CD4-positive, alpha-beta memory T cell (primary cell): ENCODE results near the gene TWNK. TPM values are rescaled to one million over a fixed set of nuclear protein-coding genes. Genes with fewer than 3 reads are reported as not detected.
A peak's percentile ranks its signal among the peaks of the same experiment; 100 is the strongest.

Experiments used
- CTCF ChIA-PET: fragments of 350-600 bp; sonication (Branson Sonifier 250); formaldehyde crosslinking; loops from one replicate; lab custom pipeline; 2021; ENCODE audit warnings: inconsistent platforms; ENCODE audit not compliant: partially characterized antibody; lab: Charles Lee
- POLR2A ChIA-PET: fragments of 350-600 bp; sonication (Branson Sonifier 250); formaldehyde crosslinking; loops from one replicate; lab custom pipeline; 2021; ENCODE audit not compliant: partially characterized antibody; lab: Charles Lee
- DNase-seq, 5 donors: peaks; one replicate each; pipeline versions ENCODE4 v3.0.0 to v3.0.0-alpha.2; 2020 to 2022; ENCODE audit warnings: mixed read lengths in 1 of 5
- H3K27ac ChIP-seq: one replicate; pipeline ENCODE4 v1.7.0; 2013; ENCODE audit warnings: low read depth, low read length
- H3K27me3 ChIP-seq: 2 replicates; pipeline ENCODE4 v1.7.0; 2013; ENCODE audit warnings: mild to moderate bottlenecking, low read length, moderate library complexity; ENCODE audit not compliant: insufficient read depth
- H3K36me3 ChIP-seq: 2 replicates; pipeline ENCODE4 v1.7.0; 2013; ENCODE audit warnings: mild to moderate bottlenecking, low read length, moderate library complexity; ENCODE audit not compliant: insufficient read depth
- H3K4me1 ChIP-seq: 2 replicates; pipeline ENCODE4 v1.7.0; 2013; ENCODE audit warnings: mild to moderate bottlenecking, low read length, moderate library complexity; ENCODE audit not compliant: insufficient read depth
- H3K4me3 ChIP-seq, 2 donors: one replicate each; pipeline ENCODE4 v1.7.0; 2013; ENCODE audit warnings: low read length in 2 of 2, mild to moderate bottlenecking in 1 of 2
- H3K9me3 ChIP-seq, 2 donors: one replicate each; pipeline ENCODE4 v1.7.0; 2013; ENCODE audit warnings: low read length in 2 of 2, control low read depth in 1 of 2; ENCODE audit not compliant: control insufficient read depth in 1 of 2
- H3K27ac Mint-ChIP-seq, 7 donors: one replicate each; pipeline ENCODE4 v1.8.0; 2020 to 2021; ENCODE audit warnings: mixed read lengths in 7 of 7, mild to moderate bottlenecking in 6 of 7, inconsistent platforms in 3 of 7, moderate library complexity in 3 of 7
- H3K27me3 Mint-ChIP-seq, 2 donors: one replicate each; pipeline ENCODE4 v1.8.0; 2020 to 2021; ENCODE audit warnings: mixed read lengths in 2 of 2
- H3K36me3 Mint-ChIP-seq, 2 donors: one replicate each; pipeline ENCODE4 v1.8.0; 2020 to 2021; ENCODE audit warnings: mixed read lengths in 2 of 2, inconsistent platforms in 1 of 2, mild to moderate bottlenecking in 1 of 2
- H3K4me1 Mint-ChIP-seq, 4 donors: one replicate each; pipeline ENCODE4 v1.8.0; 2020 to 2021; ENCODE audit warnings: mixed read lengths in 4 of 4, mild to moderate bottlenecking in 1 of 4
- H3K4me3 Mint-ChIP-seq, 8 donors: one replicate each; pipeline ENCODE4 v1.8.0; 2020 to 2021; ENCODE audit warnings: mixed read lengths in 8 of 8, mild to moderate bottlenecking in 7 of 8, moderate library complexity in 6 of 8, inconsistent platforms in 3 of 8
- H3K9me3 Mint-ChIP-seq, 8 donors: one replicate each; pipeline ENCODE4 v1.8.0; 2020 to 2021; ENCODE audit warnings: mixed read lengths in 8 of 8, mild to moderate bottlenecking in 5 of 8, inconsistent platforms in 3 of 8, moderate library complexity in 1 of 8
- intact Hi-C: fragments of 100-400 bp; cut with micrococcal nuclease; formaldehyde crosslinking; loops from one replicate; pipeline ENCODE4 v1.15.1; 2023
- polyA plus RNA-seq, 2 donors: library from polyadenylated mRNA; unstranded; fragments of 300-500 nt; fragmentation: Illumina TruSeq; gene quantifications; one replicate each; pipeline ENCODE4 v1.2.3, GENCODE V29; 2021
- total RNA-seq, 2 experiments: library from RNA; stranded (reverse); gene quantifications; one replicate each; pipeline ENCODE4 v1.2.3, GENCODE V29; 2021

TWNK gene
- total and polyA plus RNA-seq, 4 experiments from 2014 or later = 5.0 to 14.3 (median 10.9) TPM

DNA sequence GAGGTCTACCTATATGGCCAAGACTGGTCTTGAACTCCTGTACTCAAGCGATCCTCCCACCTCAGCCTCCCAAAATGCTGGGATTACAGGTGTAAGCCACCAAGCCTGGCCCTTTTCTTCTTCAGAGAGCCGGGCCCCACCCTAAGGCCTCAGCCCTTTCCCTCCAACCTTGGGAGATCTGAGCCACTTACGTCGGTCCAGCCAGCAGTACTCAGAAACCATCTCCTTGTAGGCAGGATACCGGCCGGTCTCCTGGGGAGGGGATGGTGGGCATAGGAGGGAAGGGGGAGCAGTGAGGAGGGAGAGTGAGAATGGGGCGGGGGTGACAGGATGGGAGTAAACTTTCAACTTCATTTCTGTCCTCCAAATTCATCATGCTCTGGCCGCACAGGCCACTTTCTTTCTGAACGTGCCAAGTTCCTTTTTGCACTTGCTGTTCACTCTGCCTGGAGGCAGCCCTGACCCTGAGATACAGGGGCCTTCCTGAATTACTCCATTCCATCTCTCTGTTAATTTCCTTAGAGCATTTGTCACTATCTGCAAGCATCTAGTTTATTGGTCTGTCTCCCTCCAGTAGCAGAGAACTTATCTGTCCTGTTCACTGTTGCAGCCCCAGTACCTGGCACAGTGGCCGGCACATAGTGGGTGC is 33.2 kb downstream of the TWNK start:
- POLR2A ChIA-PET = no interaction called here
- Histone ChIP-seq H3K27ac (no peak overlapping the region), H3K4me1 (no peaks in the 10 kb centered on the region), H3K27me3 (peaks cover 11% of the 10 kb centered on the region), H3K4me3 (no peak overlapping the region), H3K36me3 (no peaks in the 10 kb centered on the region), H3K9me3 (no peaks in the 10 kb centered on the region)
- Mint-ChIP-seq H3K36me3 (no peaks in the 10 kb centered on the region), H3K9me3 (no peaks in the 10 kb centered on the region), H3K27me3 (peaks cover 23 to 27% of the 10 kb centered on the region in 2 donors), H3K4me1 (peaks cover 0 to 4% (median 2%) of the 10 kb centered on the region in 4 donors), H3K4me3 (no peak overlapping the region), H3K27ac (no peak overlapping the region)
- intact Hi-C loops = no loop called here
- DNase-seq = no peak
- CTCF ChIA-PET = interaction anchor here (1.1 to 7.2 kb wide), 5 partner anchors 7 to 31 kb away, joined by 3 to 171 read pairs (median 31); partner anchors contain the start of gene LZTS2

DNA sequence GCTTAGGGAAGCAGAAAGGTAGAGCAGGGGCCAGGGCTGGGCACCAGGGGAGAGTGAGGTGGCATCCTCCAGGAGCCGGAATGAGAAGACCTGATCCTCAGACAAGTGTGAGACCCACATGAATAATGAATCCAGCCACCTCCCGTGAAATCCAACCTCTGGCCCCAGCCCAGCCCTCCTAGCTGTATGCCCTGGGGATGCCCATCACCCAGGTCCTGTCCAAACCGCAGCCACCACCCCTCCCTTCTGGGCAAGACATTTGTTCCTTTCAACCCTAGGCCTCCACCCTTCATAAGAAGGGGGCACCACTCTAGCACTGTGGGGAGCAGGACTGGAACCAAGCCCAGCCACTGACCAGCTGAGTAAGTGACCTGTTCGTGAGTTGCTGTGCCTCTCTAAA is 33.9 kb downstream of the TWNK start:
- Mint-ChIP-seq H3K36me3 (no peaks in the 10 kb centered on the region), H3K27ac (no peak overlapping the region), H3K9me3 (no peaks in the 10 kb centered on the region), H3K4me3 (no peak overlapping the region), H3K4me1 (peaks cover 0 to 4% (median 2%) of the 10 kb centered on the region in 4 donors), H3K27me3 (peaks cover 21 to 24% of the 10 kb centered on the region in 2 donors)
- no peak overlapping the region for H3K4me3 ChIP-seq
- no peaks in the 10 kb centered on the region for H3K9me3 ChIP-seq
- intact Hi-C loops = no loop called here
- H3K4me1 ChIP-seq = no peaks in the 10 kb centered on the region
- H3K36me3 ChIP-seq = no peaks in the 10 kb centered on the region
- CTCF ChIA-PET = no interaction called here
- DNase-seq = no peak
- peaks cover 9% of the 10 kb centered on the region for H3K27me3 ChIP-seq
- no peak overlapping the region for H3K27ac ChIP-seq
- POLR2A ChIA-PET = no interaction called here

DNA sequence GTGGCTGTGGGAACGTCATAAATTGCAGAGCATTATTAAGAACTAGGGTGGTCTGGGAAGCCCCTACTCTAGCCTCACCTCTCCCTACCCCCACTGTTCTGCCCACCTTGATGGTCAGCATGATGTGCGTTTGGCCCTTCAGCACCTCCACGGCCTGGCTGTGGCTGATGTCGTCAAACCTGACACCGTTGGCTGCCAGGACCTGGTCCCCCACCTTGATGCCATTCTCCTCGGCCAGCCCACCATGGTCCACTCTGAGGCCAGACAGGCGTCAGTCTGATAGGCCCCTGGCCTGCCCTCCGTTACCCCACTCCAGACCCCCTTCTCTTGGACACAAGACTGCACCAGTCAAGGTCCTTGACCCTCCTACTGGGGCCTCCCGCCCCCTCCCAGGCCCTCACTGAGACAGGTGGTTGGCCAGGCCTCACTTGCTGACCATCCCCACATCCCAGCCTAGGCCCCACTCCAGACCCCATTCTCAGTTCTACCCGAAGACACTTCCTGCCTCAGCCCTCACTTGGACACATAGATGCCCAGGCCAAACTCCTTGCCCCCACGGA is 34.4 kb downstream of the TWNK start:
- POLR2A ChIA-PET = interaction anchor here (0.7 kb wide), 1 partner anchor 9 kb away, joined by 3 read pairs; the partner anchor contains the start of gene PDZD7

DNA sequence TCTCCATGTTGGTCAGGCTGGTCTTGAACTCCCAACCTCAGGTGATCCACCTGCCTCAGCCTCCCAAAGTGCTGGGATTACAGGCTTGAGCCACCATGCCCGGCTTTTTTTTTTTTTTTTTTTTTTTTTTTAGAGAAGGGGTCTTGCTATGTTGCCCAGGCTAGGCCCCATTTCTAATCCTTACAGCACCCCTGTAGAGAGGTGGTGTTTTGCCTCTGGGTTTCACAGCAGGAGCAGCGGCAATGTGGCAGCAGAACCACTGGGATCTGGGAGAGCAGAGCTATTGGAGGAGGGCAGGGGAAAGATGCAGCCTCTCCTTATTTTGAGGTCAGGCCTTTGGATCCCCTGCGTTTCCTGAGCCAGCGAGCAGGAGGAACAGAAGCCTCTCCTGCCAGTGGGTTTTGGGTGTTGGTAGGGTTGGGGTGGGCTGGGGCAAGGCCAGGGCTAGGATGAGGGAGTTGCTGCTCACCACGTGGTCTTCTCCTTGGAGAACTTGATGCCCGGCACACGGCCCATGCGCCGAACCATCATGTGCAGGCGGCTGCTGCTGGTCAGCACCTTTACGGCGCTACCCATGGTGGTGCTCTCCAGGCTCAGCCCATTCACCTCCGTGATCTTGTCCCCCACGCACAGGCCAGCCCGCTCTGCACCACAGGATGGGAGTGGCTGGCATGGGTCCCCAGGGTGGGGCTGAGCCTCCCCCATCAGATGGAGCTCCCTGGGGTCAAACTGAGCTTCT is 35.8 kb downstream of the TWNK start:
- Histone ChIP-seq H3K4me3 (no peak overlapping the region), H3K27me3 (no peaks in the 10 kb centered on the region), H3K36me3 (no peaks in the 10 kb centered on the region), H3K27ac (no peak overlapping the region), H3K4me1 (no peaks in the 10 kb centered on the region), H3K9me3 (no peaks in the 10 kb centered on the region)
- H3K27ac Mint-ChIP-seq = no peak overlapping the region
- peaks cover 0 to 1% (median 0%) of the 10 kb centered on the region in 8 donors for H3K9me3 Mint-ChIP-seq
- H3K4me1 Mint-ChIP-seq = peaks cover 0 to 4% (median 2%) of the 10 kb centered on the region in 4 donors
- no peak for DNase-seq
- H3K36me3 Mint-ChIP-seq = no peaks in the 10 kb centered on the region
- ChIA-PET CTCF (interaction anchor here (0.6 to 2.4 kb wide), 5 partner anchors 9 to 31 kb away, joined by 3 to 10 read pairs (median 3); no protein-coding TSS in a partner anchor), POLR2A (interaction anchor here (0.6 kb wide), 1 partner anchor 167 kb away, joined by 3 read pairs; no protein-coding TSS in a partner anchor)
- intact Hi-C loops = no loop called here
- H3K4me3 Mint-ChIP-seq = no peak overlapping the region
- peaks cover 8 to 14% of the 10 kb centered on the region in 2 donors for H3K27me3 Mint-ChIP-seq

More for the DNA sequence above, 34.4 kb downstream of the TWNK start:
- Histone ChIP-seq H3K9me3 (no peaks in the 10 kb centered on the region), H3K36me3 (no peaks in the 10 kb centered on the region), H3K27me3 (peaks cover 4% of the 10 kb centered on the region), H3K27ac (no peak overlapping the region), H3K4me1 (no peaks in the 10 kb centered on the region), H3K4me3 (no peak overlapping the region)
- Mint-ChIP-seq H3K36me3 (no peaks in the 10 kb centered on the region), H3K9me3 (no peaks in the 10 kb centered on the region), H3K4me1 (peaks cover 0 to 4% (median 2%) of the 10 kb centered on the region in 4 donors), H3K4me3 (no peak overlapping the region), H3K27ac (no peak overlapping the region), H3K27me3 (peaks cover 15 to 20% of the 10 kb centered on the region in 2 donors)
- CTCF ChIA-PET = no interaction called here
- intact Hi-C loops = no loop called here
- DNase-seq = no peak

DNA sequence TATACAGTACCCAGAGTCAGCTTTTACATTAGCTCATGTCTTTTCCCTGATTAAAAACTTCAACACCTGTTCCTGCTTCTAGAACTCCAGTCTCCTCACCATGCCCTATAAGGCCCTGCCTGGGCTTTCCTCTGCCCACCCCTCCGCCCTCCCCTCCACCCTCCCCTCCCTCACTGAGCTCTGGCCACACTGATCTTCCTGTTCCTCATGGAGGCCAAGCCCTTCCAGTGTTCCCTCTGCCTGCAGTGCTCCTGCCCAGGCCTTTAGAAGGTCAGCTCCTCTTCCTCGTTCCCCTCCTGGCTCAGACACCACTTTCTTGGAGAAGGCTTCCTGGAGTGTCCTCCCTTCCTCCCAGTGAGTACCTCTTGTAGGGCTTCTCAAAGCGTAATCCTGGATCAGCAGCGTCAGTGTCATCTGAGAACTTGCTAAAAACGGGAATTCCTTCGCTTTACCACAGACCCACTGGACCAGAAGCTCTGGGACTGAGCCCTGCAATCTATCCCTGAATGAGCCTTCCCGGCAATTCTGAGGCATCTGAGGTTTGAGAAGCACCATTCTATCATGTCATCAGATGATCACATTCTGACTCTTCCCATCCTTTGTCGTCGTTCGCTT is 39.9 kb downstream of the TWNK start:
- CTCF ChIA-PET = interaction anchor here (0.9 to 5.7 kb wide), 6 partner anchors 7 to 30 kb away, joined by 3 to 60 read pairs (median 6); no protein-coding TSS in a partner anchor
- Histone ChIP-seq H3K4me3 (no peak overlapping the region), H3K27ac (no peak overlapping the region), H3K4me1 (peaks cover 8% of the 10 kb centered on the region), H3K36me3 (no peaks in the 10 kb centered on the region), H3K9me3 (no peaks in the 10 kb centered on the region), H3K27me3 (no peaks in the 10 kb centered on the region)
- intact Hi-C loops = no loop called here
- no peak for DNase-seq
- H3K4me3 Mint-ChIP-seq = no peak overlapping the region
- H3K27ac Mint-ChIP-seq = no peak overlapping the region
- H3K4me1 Mint-ChIP-seq = peaks cover under 1 to 13% (median 1%) of the 10 kb centered on the region in 4 donors
- peaks cover 0 to 8% of the 10 kb centered on the region in 2 donors for H3K36me3 Mint-ChIP-seq
- H3K27me3 Mint-ChIP-seq = no peaks in the 10 kb centered on the region
- peaks cover 0 to 1% (median 0%) of the 10 kb centered on the region in 8 donors for H3K9me3 Mint-ChIP-seq
- POLR2A ChIA-PET = no interaction called here

DNA sequence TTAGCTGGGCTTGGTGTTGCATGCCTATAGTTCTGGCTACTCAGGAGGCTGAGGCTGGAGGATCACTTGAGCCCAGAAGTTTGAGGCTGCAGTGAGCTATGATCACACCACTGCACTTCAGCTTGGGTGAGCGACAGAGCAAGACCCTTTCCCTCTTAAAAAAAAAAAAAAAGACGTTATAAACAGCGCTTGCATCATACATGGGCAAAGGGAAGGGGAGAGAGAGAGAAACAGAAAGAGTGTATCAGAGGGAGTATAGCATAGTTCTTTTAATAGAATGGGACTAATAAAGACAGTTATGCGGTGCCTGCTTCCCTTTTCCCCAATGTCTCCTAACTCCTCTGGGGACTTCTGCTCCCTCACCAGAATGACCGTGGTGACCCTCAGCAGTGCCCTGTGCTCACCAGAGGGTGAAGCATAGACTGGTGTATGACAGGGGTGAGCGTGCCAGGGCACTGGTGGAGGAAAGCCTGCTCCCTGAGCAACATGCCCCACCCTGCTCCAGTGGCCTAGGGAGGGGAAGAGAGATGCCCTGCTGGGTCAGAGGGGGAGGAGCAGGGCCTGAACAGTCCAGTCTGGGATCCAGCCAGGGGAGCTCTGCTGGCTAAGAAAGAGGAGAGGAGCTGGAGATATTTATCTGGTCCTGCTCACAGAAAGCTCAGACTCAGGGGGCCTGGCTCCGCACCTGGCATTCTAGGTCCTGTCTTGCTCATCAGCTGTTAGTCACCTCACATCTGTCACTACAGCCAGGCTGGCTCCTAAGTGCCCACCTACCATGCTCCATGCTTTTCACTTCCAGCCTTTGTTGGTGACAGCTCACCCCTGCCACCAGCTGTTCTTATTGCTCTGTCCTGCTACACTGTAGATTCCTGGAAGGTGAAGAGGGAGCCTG is 41.3 kb downstream of the TWNK start:
- no peaks in the 10 kb centered on the region for H3K27me3 Mint-ChIP-seq
- no peaks in the 10 kb centered on the region for H3K9me3 ChIP-seq
- peaks cover 0 to 13% of the 10 kb centered on the region in 2 donors for H3K36me3 Mint-ChIP-seq
- no peak overlapping the region for H3K4me3 ChIP-seq
- H3K36me3 ChIP-seq = no peaks in the 10 kb centered on the region
- no peaks in the 10 kb centered on the region for H3K27me3 ChIP-seq
- H3K9me3 Mint-ChIP-seq = peaks cover 0 to 1% (median 0%) of the 10 kb centered on the region in 8 donors
- H3K4me1 Mint-ChIP-seq = peaks cover 8 to 27% (median 13%) of the 10 kb centered on the region in 4 donors
- CTCF ChIA-PET = interaction anchor here (1.0 to 5.7 kb wide), 5 partner anchors 9 to 31 kb away, joined by 3 to 60 read pairs (median 25); no protein-coding TSS in a partner anchor
- H3K27ac Mint-ChIP-seq = peak overlapping the region in 1 of 7 donors; percentile 30
- H3K27ac ChIP-seq = no peak overlapping the region
- DNase-seq = no peak
- peak overlapping the region in 2 of 8 donors; percentile 17 to 30 for H3K4me3 Mint-ChIP-seq
- intact Hi-C loops = no loop called here
- H3K4me1 ChIP-seq = peaks cover 20% of the 10 kb centered on the region
- POLR2A ChIA-PET = interaction anchor here (4.4 kb wide), 1 partner anchor 31 kb away, joined by 90 read pairs; the partner anchor contains the start of gene LZTS2
